BE2C (cell line): ENCODE data around the gene CACNA1G.

Experiments
- DNase-seq: peaks from one replicate; pipeline ENCODE4 v3.0.0-alpha.2; 2020
- H3K27me3 ChIP-seq: fragments of 250-450 bp; sonication (Bioruptor Pico); 2 replicates; pipeline ENCODE4 v1.5.1; 2020; ENCODE audit warnings: mild to moderate bottlenecking
- H3K36me3 ChIP-seq: fragments of 250-450 bp; sonication (Bioruptor Pico); 2 replicates; pipeline ENCODE4 v1.5.1; 2020; ENCODE audit warnings: mild to moderate bottlenecking
- H3K4me1 ChIP-seq: fragments of 250-450 bp; sonication (Bioruptor Pico); 2 replicates; pipeline ENCODE4 v1.5.1; 2020
- H3K4me3 ChIP-seq: 2 replicates; pipeline ENCODE4 v1.5.1; 2011; ENCODE audit warnings: low read depth, low read length
- H3K9me3 ChIP-seq: fragments of 250-450 bp; sonication (Bioruptor Pico); 2 replicates; pipeline ENCODE4 v1.5.1; 2020
- CTCF ChIP-seq: IDR thresholded peaks from 2 replicates; pipeline ENCODE4 v1.5.1; 2012; ENCODE audit warnings: mild to moderate bottlenecking, low read depth, low read length

The CACNA1G gene

GRCh38 chr17:50668838-50669581 lies 108.5 kb downstream of the CACNA1G start:
- DNase-seq, result no peak
- H3K27me3 ChIP-seq, result no peaks in the 10 kb centered on the region
- no peaks in the 10 kb centered on the region for H3K4me1 ChIP-seq
- H3K36me3 ChIP-seq, result no peaks in the 10 kb centered on the region
- no peak overlapping the region for H3K4me3 ChIP-seq
- TF ChIP-seq CTCF, result no peak
- H3K9me3 ChIP-seq, result no peaks in the 10 kb centered on the region

GRCh38 chr17:50672071-50672470 lies 111.6 kb downstream of the CACNA1G start:
- H3K9me3 ChIP-seq, result no peaks in the 10 kb centered on the region
- H3K4me3 ChIP-seq, result no peak overlapping the region
- no peaks in the 10 kb centered on the region for H3K36me3 ChIP-seq
- H3K4me1 ChIP-seq, result no peaks in the 10 kb centered on the region
- no peak for DNase-seq
- TF ChIP-seq CTCF, result no peak
- H3K27me3 ChIP-seq, result no peaks in the 10 kb centered on the region

- no peak for TF ChIP-seq CTCF
- H3K4me1 ChIP-seq, result no peaks in the 10 kb centered on the region
- no peaks in the 10 kb centered on the region for H3K27me3 ChIP-seq
- H3K36me3 ChIP-seq, result no peaks in the 10 kb centered on the region
- no peaks in the 10 kb centered on the region for H3K9me3 ChIP-seq
- no peak overlapping the region for H3K4me3 ChIP-seq
- DNase-seq, result no peak
Observed at GRCh38 chr17:50672831-50673551, 112.5 kb downstream of the CACNA1G start.

- Histone ChIP-seq H3K36me3 (no peaks in the 10 kb centered on the region), H3K27me3 (no peaks in the 10 kb centered on the region), H3K9me3 (no peaks in the 10 kb centered on the region), H3K4me1 (no peaks in the 10 kb centered on the region), H3K4me3 (no peak overlapping the region)
- DNase-seq, result no peak
- no peak for TF ChIP-seq CTCF
Observed at GRCh38 chr17:50675190-50675589, 114.7 kb downstream of the CACNA1G start.

GRCh38 chr17:50675627-50676026 lies 115.1 kb downstream of the CACNA1G start:
- Histone ChIP-seq H3K4me3 (no peak overlapping the region), H3K36me3 (no peaks in the 10 kb centered on the region), H3K27me3 (no peaks in the 10 kb centered on the region), H3K4me1 (no peaks in the 10 kb centered on the region), H3K9me3 (no peaks in the 10 kb centered on the region)
- peak; percentile 4 for DNase-seq
- no peak for TF ChIP-seq CTCF
